Metanephros (tissue), 2 donors: ENCODE measurements around the gene TNFRSF6B. TPM values are rescaled to one million over a fixed set of nuclear protein-coding genes. Genes with fewer than 3 reads are reported as not detected.

Experiments
- small RNA-seq: library from RNA; depleted of rRNA; stranded (forward); fragments of <200 nt; gene quantifications from one replicate; pipeline ENCODE3, GENCODE V24; 2014; ENCODE audit warnings: low replicate concordance
- total RNA-seq: library from RNA; depleted of rRNA; stranded (reverse); fragments of >200 nt; gene quantifications from one replicate; pipeline ENCODE4 v1.2.3, GENCODE V29; 2014

Gene TNFRSF6B
- total RNA-seq = 4.3 TPM

DNA sequence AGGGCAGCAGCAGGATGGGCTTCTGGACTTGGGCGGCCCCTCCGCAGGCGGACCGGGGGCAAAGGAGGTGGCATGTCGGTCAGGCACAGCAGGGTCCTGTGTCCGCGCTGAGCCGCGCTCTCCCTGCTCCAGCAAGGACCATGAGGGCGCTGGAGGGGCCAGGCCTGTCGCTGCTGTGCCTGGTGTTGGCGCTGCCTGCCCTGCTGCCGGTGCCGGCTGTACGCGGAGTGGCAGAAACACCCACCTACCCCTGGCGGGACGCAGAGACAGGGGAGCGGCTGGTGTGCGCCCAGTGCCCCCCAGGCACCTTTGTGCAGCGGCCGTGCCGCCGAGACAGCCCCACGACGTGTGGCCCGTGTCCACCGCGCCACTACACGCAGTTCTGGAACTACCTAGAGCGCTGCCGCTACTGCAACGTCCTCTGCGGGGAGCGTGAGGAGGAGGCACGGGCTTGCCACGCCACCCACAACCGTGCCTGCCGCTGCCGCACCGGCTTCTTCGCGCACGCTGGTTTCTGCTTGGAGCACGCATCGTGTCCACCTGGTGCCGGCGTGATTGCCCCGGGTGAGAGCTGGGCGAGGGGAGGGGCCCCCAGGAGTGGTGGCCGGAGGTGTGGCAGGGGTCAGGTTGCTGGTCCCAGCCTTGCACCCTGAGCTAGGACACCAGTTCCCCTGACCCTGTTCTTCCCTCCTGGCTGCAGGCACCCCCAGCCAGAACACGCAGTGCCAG lies at the start of gene TNFRSF6B:
Gene TNFRSF6B, plus strand, starts transcription at position 25 of the 729 bp plus-strand sequence. Its CDS starts 116 bp downstream, at position 141.

GRCh38 chr20:63653041-63653973 lies 43.1 kb upstream of the TNFRSF6B start, which contains the start of gene STMN3:
TSS of gene STMN3 (minus strand) at chr20:63653424. CDS start at chr20:63653345, 79 bp downstream.

DNA sequence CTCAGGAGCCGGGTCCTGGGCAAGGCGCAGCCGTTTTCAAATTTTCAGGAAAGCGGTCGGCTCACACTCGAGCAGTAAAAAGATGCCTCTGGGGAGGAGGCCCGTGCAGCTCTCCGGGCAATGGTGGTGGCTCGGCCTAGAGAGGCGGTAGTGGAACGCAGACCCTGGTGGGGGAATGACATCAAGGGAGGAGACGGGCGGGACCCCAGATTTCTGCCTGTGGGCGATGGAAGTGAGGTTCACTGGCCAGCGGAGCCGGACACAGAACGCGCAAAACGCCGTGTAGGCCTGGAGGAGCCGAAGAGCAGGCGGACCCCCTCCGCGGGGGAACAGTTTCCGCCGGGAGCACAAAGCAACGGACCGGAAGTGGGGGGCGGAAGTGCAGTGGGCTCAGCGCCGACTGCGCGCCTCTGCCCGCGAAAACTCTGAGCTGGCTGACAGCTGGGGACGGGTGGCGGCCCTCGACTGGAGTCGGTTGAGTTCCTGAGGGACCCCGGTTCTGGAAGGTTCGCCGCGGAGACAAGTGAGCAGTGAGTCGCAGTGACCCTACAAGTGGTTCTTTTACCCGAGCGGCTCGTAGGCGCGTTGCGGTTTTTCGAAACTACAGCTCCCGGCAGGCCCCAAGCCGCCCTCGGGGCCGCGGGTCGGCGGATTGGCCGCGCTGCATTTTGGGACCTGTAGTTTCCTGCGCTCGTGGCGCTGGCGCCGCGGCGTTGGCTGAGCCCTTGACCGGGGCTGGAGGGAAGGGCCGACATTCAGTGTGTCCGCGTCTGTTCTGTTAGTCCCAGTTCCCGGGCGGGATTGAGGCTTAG lies 38.3 kb upstream of the TNFRSF6B start, which contains the start of gene RTEL1:
Gene RTEL1, plus strand, starts transcription at position 376 of the 812 bp plus-strand sequence. CDS start 1,091 bp downstream, outside the sequence.

DNA sequence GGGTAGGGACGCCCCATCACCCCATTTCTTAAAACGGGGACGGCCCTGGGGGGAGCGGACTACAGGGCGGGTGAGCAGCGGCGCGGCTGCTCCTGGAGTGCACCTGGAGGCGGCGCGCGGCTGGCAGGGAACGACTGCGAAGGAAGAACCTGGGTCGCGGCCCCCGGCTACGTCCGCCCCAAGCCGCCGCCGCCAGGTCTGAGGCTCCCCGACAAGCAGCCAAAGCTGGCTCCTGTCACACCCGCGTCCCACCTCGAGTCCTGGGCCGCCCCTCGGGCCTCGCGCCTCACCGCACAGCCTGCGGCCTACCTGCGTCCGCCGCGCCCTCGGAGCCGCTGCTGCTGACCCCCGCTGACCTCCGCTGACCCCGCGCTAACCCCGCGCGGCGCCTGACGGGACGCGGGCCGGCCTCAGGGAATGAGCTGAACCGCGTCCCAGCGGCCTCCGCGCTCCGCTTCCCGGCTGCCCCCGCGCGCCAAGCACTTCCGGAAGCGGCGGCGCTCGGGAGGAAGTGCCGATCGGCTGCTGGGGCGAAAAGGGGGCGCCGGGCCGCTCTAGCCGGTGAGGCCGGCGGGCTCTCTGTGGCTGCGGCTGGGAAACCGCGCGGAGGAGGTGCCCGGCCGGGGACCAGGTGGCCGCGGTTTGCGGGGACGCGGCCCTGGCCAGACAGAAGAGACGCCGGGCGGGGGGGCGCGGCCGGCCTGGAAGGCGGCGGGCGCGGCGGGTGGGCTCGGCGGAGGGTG lies 11.3 kb downstream of the TNFRSF6B start, which contains the start of the genes ARFRP1 and ZGPAT:
Gene ARFRP1, minus strand, starts transcription at position 419 of the 743 bp plus-strand sequence. CDS start 885 bp downstream, outside the sequence.
Gene ZGPAT, plus strand, starts transcription at position 482 of the 743 bp plus-strand sequence. CDS start 542 bp downstream, outside the sequence.

GRCh38 chr20:63735859-63736718 lies 39.6 kb downstream of the TNFRSF6B start, which contains the start of gene LIME1:
TSS of gene LIME1 (plus strand) at chr20:63736664. CDS start at chr20:63737550, 886 bp downstream.

GRCh38 chr20:63739130-63740069 lies 42.9 kb downstream of the TNFRSF6B start, which contains the start of gene SLC2A4RG:
TSS of gene SLC2A4RG (plus strand) at chr20:63739776. CDS start at chr20:63739913, 137 bp downstream.

Small RNA genes within 50 kb of the gene (small RNA-seq; reads per million reads assigned to genes)
- gene LIME1 (not detected), gene TNFRSF6B (not detected)

Other genes with a start within 250 kb of the TNFRSF6B start
- 5.2 TPM for gene KCNQ2, start 224.0 kb upstream of the TNFRSF6B start, total RNA-seq
- gene EEF1A2, start 197.6 kb upstream of the TNFRSF6B start, total RNA-seq = 139 TPM
- 200 TPM for gene PPDPF, start 175.9 kb upstream of the TNFRSF6B start, total RNA-seq
- gene PTK6, start 159.3 kb upstream of the TNFRSF6B start, total RNA-seq = 0.76 TPM
- 0.12 TPM for gene SRMS, start 148.9 kb upstream of the TNFRSF6B start, total RNA-seq
- 1.6 TPM for gene FNDC11, start 142.5 kb upstream of the TNFRSF6B start, total RNA-seq
- 29.0 TPM for gene HELZ2, start 122.4 kb upstream of the TNFRSF6B start, total RNA-seq
- 14.0 TPM for gene GMEB2, start 69.6 kb upstream of the TNFRSF6B start, total RNA-seq
- 20.6 TPM for gene STMN3, start 43.2 kb upstream of the TNFRSF6B start, total RNA-seq
- gene RTEL1, start 38.3 kb upstream of the TNFRSF6B start, total RNA-seq = 30.5 TPM
- gene ARFRP1, start 11.3 kb downstream of the TNFRSF6B start, total RNA-seq = 36.9 TPM
- 16.8 TPM for gene ZGPAT, start 11.4 kb downstream of the TNFRSF6B start, total RNA-seq
- 7.5 TPM for gene LIME1, start 40.0 kb downstream of the TNFRSF6B start, total RNA-seq
- gene SLC2A4RG, start 43.1 kb downstream of the TNFRSF6B start, total RNA-seq = 50.4 TPM
- gene ZBTB46, start 134.6 kb downstream of the TNFRSF6B start, total RNA-seq = 26.4 TPM
- gene ABHD16B, start 164.8 kb downstream of the TNFRSF6B start, total RNA-seq = not detected
- 64.9 TPM for gene TPD52L2, start 168.6 kb downstream of the TNFRSF6B start, total RNA-seq
- gene DNAJC5, start 198.5 kb downstream of the TNFRSF6B start, total RNA-seq = 31.4 TPM